IPS-20b (cell line): Measurements from ENCODE around the gene MDM4.

Experiments
- H3K27ac ChIP-seq: one replicate; pipeline ENCODE4 v1.5.1; 2013; ENCODE audit warnings: low read length
- H3K27me3 ChIP-seq: 2 replicates; pipeline ENCODE4 v1.6.1; 2013; ENCODE audit warnings: mild to moderate bottlenecking, low read length, inconsistent platforms; ENCODE audit not compliant: insufficient read depth
- H3K36me3 ChIP-seq: 2 replicates; pipeline ENCODE4 v1.6.1; 2013; ENCODE audit warnings: low read depth, mild to moderate bottlenecking, inconsistent platforms, low read length, moderate library complexity; ENCODE audit not compliant: insufficient read depth
- H3K4me1 ChIP-seq: 2 replicates; pipeline ENCODE4 v1.6.1; 2013; ENCODE audit warnings: mild to moderate bottlenecking, control low read depth, inconsistent platforms, low read length, moderate library complexity; ENCODE audit not compliant: insufficient read depth
- H3K4me3 ChIP-seq: 2 replicates; pipeline ENCODE4 v1.5.1; 2013; ENCODE audit warnings: mild to moderate bottlenecking, low read length, inconsistent platforms
- H3K9ac ChIP-seq: 2 replicates; pipeline ENCODE4 v1.6.1; 2013; ENCODE audit warnings: low read depth, mild to moderate bottlenecking, inconsistent platforms, low read length, moderate library complexity
- H3K9me3 ChIP-seq: 2 replicates; pipeline ENCODE4 v1.6.1; 2013; ENCODE audit warnings: mild to moderate bottlenecking, low read depth, low read length, inconsistent platforms; ENCODE audit not compliant: insufficient read depth

MDM4 gene

GRCh38 chr1:204605791-204606190, 89.6 kb downstream of the MDM4 start:
- Histone ChIP-seq H3K4me3 (no peak overlapping the region), H3K27me3 (peaks cover 3% of the 10 kb centered on the region; the same call in 1 of the 2 replicates), H3K36me3 (no peaks in the 10 kb centered on the region), H3K4me1 (peaks cover 13% of the 10 kb centered on the region), H3K27ac (no peak overlapping the region), H3K9ac (no peak overlapping the region), H3K9me3 (no peaks in the 10 kb centered on the region)
